Rectal smooth muscle tissue (tissue), 1 donor: ENCODE measurements around the gene MAP4K5.

ENCODE experiments used
- H3K27ac ChIP-seq: one replicate; pipeline ENCODE4 v1.7.0; 2013; ENCODE audit warnings: low read depth, low read length, inconsistent platforms
- H3K27me3 ChIP-seq: one replicate; pipeline ENCODE4 v1.7.0; 2013; ENCODE audit warnings: low read length; ENCODE audit not compliant: control insufficient read depth, insufficient read depth
- H3K36me3 ChIP-seq: one replicate; pipeline ENCODE4 v1.7.0; 2013; ENCODE audit warnings: low read length; ENCODE audit not compliant: control insufficient read depth, insufficient read depth
- H3K4me1 ChIP-seq: one replicate; pipeline ENCODE4 v1.7.0; 2013; ENCODE audit warnings: low read length; ENCODE audit not compliant: control insufficient read depth, insufficient read depth
- H3K4me3 ChIP-seq: one replicate; pipeline ENCODE4 v1.7.0; 2013; ENCODE audit warnings: low read length
- H3K9ac ChIP-seq: one replicate; pipeline ENCODE4 v1.7.0; 2013; ENCODE audit warnings: low read length

The MAP4K5 gene

GRCh38 chr14:50530358-50530757 is 2.0 kb downstream of the MAP4K5 start:
- Histone ChIP-seq H3K9ac (no peak overlapping the region), H3K27me3 (no peaks in the 10 kb centered on the region), H3K27ac (no peak overlapping the region), H3K4me1 (peaks cover 16% of the 10 kb centered on the region), H3K4me3 (peak overlapping the region; percentile 89), H3K36me3 (no peaks in the 10 kb centered on the region)

GRCh38 chr14:50529288-50530179 is 2.8 kb downstream of the MAP4K5 start:
- Histone ChIP-seq H3K9ac (peak overlapping the region; percentile 32), H3K4me3 (peak overlapping the region; percentile 20), H3K27ac (no peak overlapping the region), H3K4me1 (peaks cover 16% of the 10 kb centered on the region), H3K36me3 (no peaks in the 10 kb centered on the region), H3K27me3 (no peaks in the 10 kb centered on the region)

DNA sequence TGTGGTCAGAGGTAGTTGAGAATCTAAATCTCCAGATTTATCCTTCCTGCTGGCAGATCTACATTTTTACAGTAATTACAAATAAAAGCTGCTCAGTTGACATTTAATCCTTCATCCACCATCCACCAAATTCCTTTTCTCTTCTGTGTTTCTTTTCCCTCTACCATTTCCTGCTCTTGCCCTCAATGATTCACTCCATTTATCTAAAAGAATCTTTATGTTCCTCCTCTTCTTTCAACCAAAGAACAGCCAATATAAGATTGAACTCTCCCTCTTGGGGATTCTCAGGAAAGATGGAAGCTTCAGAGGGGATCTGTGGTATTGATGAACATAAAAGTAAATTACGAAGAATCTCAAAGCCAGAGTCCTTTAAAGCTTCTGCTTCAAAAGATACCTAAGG is 4.4 kb downstream of the MAP4K5 start:
- no peak overlapping the region for H3K27ac ChIP-seq

GRCh38 chr14:50524731-50525515 is 7.4 kb downstream of the MAP4K5 start:
- Histone ChIP-seq H3K4me1 (peaks cover 14% of the 10 kb centered on the region), H3K36me3 (no peaks in the 10 kb centered on the region), H3K27ac (no peak overlapping the region), H3K9ac (no peak overlapping the region), H3K27me3 (no peaks in the 10 kb centered on the region), H3K4me3 (no peak overlapping the region)

More for the DNA sequence above, 4.4 kb downstream of the MAP4K5 start:
- Histone ChIP-seq H3K4me3 (no peak overlapping the region), H3K27me3 (no peaks in the 10 kb centered on the region), H3K4me1 (peaks cover 17% of the 10 kb centered on the region), H3K36me3 (no peaks in the 10 kb centered on the region), H3K9ac (no peak overlapping the region)

DNA sequence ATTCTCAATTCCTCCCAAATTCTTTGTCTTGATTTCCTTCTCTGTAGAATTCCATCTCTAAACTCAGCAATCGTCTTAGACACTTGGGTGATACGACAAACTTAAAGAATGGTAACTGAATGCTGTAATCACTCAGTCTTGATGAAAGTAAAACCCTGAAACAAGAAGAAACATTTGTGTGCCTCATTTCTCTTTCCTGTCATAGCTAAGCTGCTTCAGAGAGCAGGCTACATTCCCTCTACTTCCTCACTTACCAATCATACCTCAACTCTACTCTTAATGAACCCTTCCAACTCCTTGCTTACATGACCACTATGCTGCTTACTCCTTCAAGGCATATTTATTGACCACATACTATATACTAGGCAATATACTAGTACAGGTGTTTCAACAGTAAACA is 8.3 kb downstream of the MAP4K5 start:
- Histone ChIP-seq H3K4me1 (peaks cover 12% of the 10 kb centered on the region), H3K36me3 (no peaks in the 10 kb centered on the region), H3K9ac (no peak overlapping the region), H3K27ac (no peak overlapping the region), H3K27me3 (no peaks in the 10 kb centered on the region), H3K4me3 (no peak overlapping the region)

- H3K27me3 ChIP-seq: no peaks in the 10 kb centered on the region
Measured at GRCh38 chr14:50523271-50524041, 8.9 kb downstream of the MAP4K5 start.

DNA sequence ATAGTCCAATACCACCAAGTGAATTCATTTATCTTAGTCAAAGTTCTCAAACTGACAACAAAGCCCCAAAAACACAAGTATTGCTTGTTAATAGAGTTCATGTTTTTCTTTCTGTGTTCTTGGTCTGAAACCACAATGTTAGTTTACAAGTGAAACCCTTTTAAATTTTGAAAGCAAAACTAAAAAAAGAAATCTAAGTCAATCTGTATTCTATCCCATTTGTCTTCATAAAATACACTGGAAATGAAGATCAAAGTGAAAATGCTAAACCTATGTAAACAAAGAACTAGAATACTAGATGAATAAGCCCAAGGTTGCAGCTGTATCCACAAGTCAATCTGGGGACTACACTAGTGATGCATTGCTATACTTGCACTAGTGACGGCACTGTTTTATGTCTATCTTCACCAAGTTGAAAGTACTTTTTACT is 10.4 kb downstream of the MAP4K5 start:
- H3K4me3 ChIP-seq: no peak overlapping the region
- H3K27me3 ChIP-seq: no peaks in the 10 kb centered on the region
- H3K36me3 ChIP-seq: no peaks in the 10 kb centered on the region
- H3K27ac ChIP-seq: no peak overlapping the region
- H3K4me1 ChIP-seq: peaks cover 12% of the 10 kb centered on the region
- H3K9ac ChIP-seq: no peak overlapping the region

More at GRCh38 chr14:50523271-50524041, 8.9 kb downstream of the MAP4K5 start:
- no peak overlapping the region for H3K9ac ChIP-seq
- H3K36me3 ChIP-seq: no peaks in the 10 kb centered on the region
- H3K27ac ChIP-seq: no peak overlapping the region
- peaks cover 12% of the 10 kb centered on the region for H3K4me1 ChIP-seq
- H3K4me3 ChIP-seq: no peak overlapping the region

- Histone ChIP-seq H3K4me1 (peaks cover 12% of the 10 kb centered on the region), H3K9ac (no peak overlapping the region), H3K27ac (no peak overlapping the region), H3K36me3 (no peaks in the 10 kb centered on the region), H3K4me3 (no peak overlapping the region), H3K27me3 (no peaks in the 10 kb centered on the region)
Measured at GRCh38 chr14:50520947-50521815, 11.2 kb downstream of the MAP4K5 start.

DNA sequence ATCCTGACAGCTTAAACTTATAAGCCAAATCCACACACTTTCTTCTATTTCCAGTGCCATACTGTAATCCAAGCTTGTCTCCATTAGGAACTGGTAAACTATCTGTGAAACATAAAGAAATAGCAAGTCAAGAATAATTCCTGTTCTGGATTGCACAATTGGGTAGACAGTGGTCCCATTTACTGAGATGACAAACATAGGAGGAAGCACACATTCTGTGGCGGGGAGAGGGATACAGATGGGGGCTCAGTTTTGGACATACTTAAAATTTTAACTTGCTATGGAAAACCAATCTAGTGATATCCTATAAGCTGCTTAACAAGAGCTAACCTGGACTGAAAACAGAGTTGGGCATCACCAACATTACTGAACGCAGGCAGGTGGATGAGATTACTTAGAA is 16.3 kb downstream of the MAP4K5 start:
- Histone ChIP-seq H3K27me3 (no peaks in the 10 kb centered on the region), H3K9ac (no peak overlapping the region), H3K27ac (no peak overlapping the region), H3K4me1 (no peaks in the 10 kb centered on the region), H3K36me3 (peaks cover 4% of the 10 kb centered on the region), H3K4me3 (no peak overlapping the region)

GRCh38 chr14:50512463-50512862 is 19.9 kb downstream of the MAP4K5 start:
- Histone ChIP-seq H3K4me3 (no peak overlapping the region), H3K36me3 (peaks cover 4% of the 10 kb centered on the region), H3K27me3 (no peaks in the 10 kb centered on the region), H3K27ac (no peak overlapping the region), H3K9ac (no peak overlapping the region), H3K4me1 (peaks cover 7% of the 10 kb centered on the region)

GRCh38 chr14:50510157-50510556 is 22.2 kb downstream of the MAP4K5 start:
- Histone ChIP-seq H3K36me3 (no peaks in the 10 kb centered on the region), H3K9ac (no peak overlapping the region), H3K27ac (no peak overlapping the region), H3K27me3 (no peaks in the 10 kb centered on the region), H3K4me1 (peaks cover 7% of the 10 kb centered on the region), H3K4me3 (no peak overlapping the region)
